HG03342 (cell line): ENCODE measurements around the gene PAWR.
"Not testable (repeated sequence)": the region's sequence is repeated elsewhere in the genome, so short reads cannot be mapped to it uniquely, and the experiment has no call there.

Experiments
- ATAC-seq: cut with Tn5 transposase; IDR thresholded peaks from one replicate; pipeline ENCODE4 v1.9.1; 2021; ENCODE audit warnings: mild to moderate bottlenecking, moderate library complexity; ENCODE audit not compliant: unreplicated experiment

Gene PAWR

DNA sequence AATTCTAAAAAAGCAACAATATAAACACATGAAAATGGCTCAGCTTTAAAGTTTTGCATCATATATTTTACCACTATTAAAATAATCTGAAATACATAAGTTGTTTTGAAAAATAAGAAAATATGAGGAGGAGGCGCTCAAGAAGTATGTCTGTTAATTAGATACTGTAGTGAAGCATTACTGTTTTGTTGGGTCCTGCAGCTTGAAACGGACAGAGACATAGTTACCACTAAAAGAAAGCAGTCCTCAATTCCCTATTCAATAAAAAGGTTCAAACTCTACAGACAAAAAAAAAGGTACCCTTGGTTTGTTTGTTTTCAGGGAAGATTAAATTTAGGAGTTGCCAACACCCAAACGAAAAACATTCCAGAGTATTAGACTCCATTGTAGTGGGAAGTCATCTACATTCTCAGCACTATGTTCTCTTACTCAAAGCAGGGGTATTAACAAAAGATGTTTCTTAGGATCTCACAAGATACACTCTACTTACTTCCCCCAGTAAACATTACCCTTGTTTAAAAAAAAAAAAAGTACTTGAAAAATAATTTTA lies 3.0 kb downstream of the PAWR start:
- no peak for ATAC-seq

DNA sequence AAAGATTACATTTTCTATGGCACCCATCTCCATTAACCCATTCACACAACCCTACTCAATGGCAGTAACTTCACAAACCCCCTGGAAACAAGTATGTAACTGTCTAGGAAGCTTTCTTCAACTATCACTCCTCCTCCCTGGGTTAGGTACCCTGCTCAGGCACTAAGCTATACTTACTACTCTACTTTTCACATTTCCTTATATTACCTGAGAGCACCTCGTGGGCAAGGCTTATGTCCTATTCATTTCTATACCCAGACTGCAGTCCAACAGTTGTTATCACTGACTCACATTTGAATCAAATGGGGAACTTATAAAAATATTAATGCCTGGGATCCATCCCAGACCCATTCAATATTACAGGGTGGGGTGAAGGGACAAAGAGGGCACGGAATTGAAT lies 4.6 kb downstream of the PAWR start:
- ATAC-seq, result no peak

DNA sequence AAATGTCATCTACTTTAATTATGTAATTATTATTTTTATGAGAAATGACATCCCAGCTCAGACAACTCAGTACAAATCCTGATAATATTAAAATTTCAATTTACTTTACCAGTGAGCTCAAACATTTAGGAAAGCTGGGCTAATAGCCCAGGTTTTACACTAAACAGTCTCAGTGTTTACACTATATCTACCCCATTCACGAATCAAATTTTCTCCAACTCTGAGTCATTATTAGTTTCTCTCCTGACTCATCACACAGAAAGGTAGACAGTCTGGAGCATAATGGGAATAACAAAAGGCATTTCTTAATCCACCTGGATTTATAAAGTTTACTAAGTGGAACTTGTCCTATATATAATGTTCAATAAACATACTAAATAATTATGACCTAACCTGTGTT lies 5.7 kb downstream of the PAWR start:
- no peak for ATAC-seq

DNA sequence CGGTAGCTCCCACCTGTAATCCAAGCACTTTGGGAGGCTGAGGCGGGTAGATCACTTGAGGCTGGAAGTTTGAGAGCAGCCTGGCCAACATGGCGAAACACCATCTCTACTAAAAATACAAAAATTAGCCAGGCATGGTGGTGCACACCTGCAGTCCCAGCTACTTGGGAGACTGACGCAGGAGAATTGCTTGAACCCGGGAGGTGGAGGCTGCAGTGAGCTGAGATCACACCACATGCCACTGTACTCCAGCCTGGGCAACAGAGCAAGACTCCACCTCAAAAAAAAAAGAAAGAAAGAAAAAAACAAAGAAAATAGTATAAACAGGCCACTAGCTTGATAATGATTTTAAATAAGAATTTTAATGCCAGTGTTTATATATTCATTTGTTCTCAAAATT lies 6.4 kb downstream of the PAWR start:
- ATAC-seq, result not testable (repeated sequence)

DNA sequence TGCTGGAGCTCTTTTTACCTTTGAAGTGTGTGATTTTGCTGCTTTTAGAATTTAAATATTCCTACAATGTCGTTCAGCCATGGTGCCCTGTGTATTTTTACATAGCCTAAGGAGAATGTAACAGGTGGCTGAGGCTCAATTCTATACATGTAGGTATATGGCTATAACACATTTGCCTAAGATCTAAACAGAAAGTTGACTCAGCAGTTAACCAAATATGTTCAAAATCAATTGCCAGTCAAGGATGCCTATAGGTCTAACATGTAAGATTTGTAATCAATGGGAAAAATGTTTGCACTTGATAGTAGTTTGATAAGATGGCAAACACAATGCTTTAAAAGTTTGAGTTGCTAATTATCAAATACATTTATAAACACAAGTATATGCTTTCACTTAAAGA lies 8.2 kb downstream of the PAWR start:
- no peak for ATAC-seq

DNA sequence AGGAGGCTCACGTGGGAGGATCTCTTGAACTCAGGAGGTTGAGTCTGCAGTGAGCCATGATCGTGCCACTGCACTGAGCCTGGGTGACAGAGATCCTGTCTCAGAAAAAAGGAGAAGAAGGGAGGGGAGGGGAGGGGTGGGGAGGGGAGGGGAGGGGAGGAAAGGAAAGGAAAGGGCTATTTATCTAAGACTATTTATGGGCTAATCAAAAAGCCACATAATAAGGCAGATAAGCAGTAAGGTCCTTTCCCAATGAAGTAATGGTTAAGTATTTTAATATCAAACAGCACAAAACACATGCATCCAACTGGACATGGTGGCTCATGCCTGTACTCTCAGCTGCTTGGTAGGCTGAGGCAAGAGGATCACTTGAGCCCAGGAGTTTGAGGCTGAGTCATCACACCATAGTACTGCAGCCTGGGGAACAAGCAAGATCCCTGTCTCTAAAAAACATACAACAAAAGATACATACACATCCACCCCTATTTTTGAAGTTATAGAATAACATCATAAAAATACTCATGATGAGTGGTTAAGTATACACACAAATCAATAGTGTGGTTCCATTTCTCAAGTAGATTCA lies 9.7 kb downstream of the PAWR start:
- no peak for ATAC-seq

DNA sequence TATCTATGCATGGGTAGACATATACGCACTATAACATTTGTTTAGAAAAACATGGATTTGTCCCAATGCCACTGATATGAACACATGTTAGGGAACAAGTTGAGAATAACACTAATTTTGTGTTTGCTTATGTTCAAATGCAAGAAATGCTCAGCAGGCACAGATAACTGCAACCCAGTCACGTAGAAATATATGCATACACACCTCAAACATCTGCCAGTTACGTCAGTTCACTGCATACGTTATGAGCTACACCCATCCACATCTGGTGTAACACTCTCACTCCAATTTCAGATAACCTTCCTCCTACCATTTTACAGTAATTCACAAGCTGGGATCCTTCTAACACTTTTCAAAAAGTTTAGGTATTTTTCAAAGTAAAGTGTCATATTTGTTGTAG lies 10.7 kb downstream of the PAWR start:
- ATAC-seq, result no peak

DNA sequence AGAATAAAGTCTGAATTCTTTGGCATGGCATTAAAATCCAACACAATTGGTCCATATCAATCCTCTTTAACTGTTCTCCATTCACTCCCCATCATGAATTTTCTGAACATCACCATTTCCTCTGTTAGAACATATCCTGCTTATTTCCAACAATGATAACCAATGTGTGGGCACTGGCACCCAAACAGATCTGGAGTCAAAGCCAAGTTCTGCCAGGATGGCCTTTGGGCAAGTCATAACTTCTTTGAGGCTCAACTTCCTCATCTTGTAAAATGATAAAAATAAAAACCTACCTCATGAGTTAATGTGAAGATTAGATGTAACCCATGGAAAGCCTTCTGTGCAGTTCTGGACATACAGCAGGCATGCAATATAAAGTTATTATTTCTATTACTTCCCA lies 12.5 kb downstream of the PAWR start:
- no peak for ATAC-seq

DNA sequence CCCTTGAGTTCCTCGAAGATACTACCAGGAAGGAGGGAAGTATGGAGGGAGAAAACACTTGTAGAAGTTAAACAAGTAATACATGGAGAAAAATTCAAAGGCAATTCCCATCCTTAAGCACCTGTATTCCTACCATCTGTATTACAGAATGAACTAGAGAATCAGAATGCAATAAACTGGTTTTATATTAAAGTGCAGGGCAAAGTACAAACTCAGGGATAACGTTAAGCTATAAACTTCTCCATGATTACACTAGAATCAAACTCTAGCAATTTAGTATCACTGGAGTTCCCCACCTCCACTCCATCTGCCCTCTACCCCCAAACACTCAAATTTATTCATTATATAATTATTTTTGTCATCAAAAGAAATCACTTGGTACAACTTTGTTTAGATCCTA lies 13.1 kb downstream of the PAWR start:
- no peak for ATAC-seq

DNA sequence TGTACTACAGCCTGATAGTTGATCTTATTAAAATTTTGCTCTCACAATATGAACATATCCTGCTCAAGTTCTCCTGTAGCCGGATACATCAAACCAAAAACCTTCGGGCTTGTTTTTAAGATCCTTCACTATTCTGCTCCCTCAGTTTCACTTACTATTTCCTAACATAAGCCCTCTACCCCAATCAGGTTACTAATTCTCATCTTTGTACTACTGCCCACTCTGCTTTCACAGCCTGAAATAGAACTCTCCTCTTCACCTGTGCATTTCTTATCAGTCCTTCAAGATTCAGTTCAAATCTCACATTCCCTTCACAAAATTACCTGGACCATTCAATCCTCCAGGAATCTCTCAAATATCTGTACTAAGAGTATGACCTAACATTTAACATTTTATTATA lies 14.2 kb downstream of the PAWR start:
- no peak for ATAC-seq

DNA sequence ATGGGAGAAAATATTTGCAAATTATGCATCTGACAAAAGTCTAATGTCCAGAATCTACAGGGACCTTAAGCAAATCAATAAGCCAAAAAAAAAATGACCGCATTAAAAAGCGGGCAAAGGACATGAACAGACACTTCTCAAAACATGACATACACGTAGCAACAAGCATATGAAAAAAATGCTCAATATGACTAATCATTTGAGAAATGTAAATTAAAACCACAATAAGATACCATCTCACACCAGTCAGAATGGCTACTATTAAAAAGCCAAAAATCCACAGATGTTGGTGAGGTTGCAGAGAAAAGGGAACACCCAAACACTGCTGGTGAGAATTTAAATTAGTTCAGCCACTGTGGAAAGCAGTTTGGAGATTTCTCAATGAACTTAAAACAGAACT lies 16.1 kb downstream of the PAWR start:
- ATAC-seq, result no peak

DNA sequence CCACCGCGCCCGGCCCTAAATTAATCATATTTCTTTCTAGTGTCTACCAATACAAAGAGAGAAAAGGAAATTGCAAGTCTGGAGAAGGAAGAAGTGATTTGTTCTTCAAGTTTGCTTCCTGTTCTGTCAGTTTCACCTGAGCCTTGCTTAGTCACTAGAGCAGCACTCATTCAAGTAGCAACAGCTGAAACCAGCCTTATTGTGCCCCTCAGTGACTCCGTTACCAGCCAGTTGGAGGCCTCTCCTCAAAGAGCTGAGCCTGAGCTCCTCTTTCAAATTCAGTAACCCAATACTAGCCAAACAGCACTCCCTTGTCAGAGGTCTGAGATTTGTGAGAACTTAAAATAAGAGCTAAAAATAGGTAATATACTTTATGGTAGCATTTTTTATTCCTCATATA lies 17.4 kb downstream of the PAWR start:
- ATAC-seq, result no peak

DNA sequence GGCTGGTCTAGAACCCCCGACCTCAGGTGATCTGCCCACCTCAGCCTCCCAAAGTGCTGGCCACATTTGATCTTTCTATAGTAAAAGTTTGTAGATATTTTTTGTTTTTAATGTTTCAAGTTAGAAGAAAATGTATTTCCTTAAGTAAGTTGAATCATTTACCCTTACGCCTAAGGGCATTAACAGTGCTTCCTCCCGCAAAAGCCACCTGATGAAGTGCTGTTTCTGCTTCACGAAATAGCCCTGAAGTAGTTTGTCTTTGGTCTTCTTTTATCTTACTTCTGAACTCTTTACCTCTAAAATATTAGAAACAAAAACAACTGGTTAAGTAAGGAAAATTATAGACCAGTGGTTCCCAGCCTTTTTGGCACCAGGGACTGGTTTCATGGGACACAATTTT lies 22.7 kb downstream of the PAWR start:
- ATAC-seq, result no peak

DNA sequence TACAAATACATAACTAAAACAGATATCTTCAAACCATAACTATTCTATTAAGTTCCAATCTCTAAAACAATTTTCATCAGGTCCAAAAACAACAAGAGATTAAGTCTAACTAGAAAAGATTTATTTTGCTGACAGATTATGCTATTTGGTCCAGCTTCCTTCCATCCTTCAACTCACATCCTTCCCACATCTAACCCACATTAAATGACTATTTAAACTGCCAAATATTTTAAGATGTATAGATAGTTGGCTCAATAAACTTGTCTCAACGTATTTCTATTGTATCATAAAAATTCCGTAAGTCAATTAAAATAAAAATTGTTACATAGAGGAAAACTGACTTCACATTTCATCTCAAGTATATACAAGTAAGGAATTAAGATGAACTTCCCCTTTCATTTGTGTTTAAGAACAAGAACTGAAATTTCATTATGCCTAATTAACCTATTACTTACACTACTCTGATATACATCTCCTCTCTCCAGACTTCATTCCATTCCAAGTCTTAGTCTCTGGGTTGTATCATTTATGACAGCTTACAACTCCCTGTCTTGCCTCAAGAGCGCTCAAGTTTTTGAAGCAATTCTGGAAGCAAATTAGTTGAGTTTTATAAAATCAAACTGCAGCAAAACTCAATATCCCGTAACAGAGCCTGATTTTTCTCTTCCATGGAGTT lies 25.4 kb downstream of the PAWR start:
- ATAC-seq, result no peak

DNA sequence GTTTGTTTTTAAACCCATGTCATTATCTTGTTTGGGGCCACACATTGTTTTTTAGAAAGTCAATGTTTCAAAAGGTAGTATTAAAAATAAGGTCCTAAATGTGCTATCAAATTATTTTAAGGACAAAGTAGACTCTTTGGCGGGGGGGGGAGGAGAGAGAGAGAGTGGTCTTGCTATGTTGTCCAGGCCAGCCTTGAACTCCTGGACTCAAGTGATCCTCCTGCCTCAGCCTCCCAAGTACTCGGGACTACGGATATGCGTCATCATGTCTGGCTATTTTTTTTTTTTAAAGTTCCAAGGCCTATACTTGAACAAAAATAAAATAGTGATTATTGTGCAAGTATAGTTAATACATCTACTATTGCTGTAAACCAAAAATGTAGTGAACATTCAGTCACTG lies 26.2 kb downstream of the PAWR start:
- no peak for ATAC-seq

DNA sequence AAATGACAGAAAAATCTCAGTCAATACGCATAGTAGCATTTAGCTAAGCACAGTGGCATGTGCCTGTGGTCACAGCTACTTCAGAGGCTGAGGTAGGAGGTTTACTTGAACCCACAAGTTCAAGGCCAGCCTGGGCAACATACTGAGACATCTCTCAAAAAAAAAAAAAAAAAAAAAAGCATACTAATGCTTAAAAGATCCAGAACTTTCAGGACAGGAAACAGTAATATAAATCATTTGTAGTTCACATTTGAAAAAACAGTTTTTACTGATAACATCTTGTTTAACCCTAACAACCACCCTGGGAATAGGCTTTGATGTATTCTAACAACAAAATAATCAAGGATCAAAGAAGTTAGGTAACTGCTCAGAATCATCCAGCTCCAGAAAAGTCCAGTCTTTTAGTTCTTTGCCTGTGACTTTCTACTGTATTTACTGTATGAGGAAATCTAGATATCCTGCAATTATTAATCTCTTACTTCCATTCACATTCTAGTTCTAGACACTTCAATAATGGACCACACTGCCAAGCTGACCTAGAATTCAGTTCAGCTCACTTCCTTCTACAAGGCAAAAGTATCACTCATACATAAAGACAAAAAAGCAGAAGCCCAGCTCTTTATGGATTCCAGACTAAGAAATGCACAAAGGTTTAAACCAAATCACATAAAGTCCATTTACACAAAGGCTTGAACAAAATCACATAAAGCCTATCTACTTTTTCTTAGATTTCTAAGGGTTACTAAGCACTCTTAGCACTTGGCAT lies 28.5 kb downstream of the PAWR start:
- no peak for ATAC-seq

DNA sequence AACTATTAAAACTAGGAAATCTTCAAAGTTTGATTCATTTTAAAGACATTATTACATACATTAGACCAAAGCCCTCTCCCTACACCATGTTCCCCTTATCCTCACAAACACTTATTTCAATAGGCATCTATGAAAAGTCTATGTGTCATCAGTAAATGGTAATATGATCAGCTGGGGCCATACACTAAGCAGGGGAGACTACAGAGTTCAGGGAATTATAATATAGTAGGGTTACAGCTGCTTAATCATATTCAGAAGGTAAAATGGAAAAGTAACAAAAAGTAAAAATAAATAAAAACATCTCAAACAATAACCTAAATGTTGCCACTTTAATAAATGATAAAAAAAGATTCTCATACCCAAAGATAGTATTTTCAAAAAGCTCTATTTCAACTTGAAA lies 29.1 kb downstream of the PAWR start:
- ATAC-seq, result no peak

DNA sequence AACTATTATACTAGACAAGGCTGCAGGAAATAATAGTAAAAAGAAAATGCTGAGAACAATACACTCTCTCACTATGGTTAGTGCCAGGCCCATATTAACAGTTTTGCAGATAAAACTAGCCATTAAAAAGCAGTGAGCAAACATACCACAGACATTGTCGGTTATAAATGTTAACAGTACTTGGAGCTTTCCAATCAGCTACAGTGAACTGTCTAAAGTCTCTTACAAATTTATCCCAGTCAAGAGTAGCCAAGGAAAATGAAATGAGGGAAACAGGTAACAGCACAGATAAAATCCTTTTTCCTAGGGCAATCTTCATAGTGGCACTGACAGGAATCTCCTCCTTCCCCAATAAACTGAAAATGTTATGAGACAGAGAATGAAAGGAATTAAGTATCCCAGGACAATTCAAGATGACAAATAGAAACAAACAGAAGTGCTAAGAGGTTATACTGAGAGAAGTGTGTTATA lies 30.8 kb downstream of the PAWR start:
- no peak for ATAC-seq

DNA sequence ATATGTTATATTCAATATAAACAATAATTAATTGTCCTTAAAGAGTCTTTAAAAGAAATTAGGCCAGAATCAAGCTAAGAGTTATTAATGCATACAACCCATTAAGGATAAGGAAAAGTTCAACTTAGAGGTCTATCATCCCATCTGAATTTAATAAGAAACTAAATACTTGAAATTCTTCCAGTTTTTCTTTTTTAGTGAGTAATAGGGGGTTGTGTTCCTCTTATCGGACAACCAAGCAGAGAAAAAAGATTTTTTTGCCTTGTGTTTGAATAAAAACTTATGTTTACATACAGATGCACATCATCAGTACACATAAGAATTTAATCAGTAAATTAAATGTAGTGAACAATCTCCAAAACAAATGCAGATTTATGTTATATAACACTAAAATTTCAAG lies 32.5 kb downstream of the PAWR start:
- no peak for ATAC-seq

DNA sequence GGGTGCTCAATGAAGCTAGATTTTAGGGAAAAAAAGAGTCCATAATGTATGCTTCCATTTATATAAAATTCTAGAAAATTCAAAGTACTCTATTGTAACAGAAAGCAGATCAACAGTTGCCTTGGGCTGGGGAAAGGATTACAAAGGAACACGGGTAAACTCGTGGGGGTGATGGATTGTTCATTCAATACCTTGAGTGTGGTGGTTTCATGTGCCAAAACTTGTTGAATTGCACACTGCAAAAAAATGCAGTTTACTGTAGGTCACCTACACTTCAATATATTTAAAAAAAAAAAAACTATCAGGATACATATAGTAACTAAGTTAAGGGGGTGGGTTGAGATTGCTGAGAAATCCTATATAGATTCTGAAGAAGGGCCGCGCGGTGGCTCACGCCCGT lies 33.6 kb downstream of the PAWR start:
- ATAC-seq, result no peak

DNA sequence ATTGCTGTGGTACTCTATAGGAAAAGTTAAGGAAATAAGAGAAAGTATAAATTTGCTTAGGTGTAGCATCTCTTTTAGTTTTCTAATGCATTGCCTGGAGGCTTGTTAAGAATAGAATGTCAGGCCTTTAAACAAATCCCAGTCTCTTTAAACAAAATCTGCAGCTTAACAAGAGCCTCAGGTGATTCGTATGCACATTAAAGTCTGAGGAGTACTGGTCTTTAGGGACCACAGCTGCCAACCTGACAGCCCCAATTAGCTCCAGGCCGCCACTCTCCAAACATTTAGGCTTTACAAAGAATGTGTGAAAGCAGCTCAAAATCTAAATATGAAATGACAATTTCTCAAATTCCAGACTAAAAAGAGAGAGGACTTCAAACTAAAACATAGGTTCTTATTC lies 35.7 kb downstream of the PAWR start:
- no peak for ATAC-seq

DNA sequence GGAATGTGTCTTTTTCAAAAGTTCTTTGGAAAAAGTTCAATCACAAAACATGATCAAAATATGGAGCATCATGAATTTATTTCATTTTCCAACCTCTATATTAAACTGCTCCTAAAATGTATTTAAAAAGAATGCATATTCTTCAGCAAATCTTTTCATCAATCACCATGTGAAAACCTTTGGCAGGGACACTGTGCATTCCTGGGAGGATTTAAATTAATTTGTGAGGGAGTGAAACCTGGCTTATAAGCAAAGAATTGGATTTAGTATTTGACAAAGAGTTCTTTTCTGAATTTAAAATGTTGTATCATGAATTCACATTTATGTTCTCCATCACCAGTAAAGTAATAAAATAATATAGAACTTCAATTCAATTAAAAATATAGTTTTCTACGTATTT lies 38.2 kb downstream of the PAWR start:
- ATAC-seq, result no peak
